ENCODE results near the gene PCDHGA11. TPM values are rescaled to one million over a fixed set of nuclear protein-coding genes. Genes with fewer than 3 reads are reported as not detected.
"Not testable (repeated sequence)": the region's sequence is repeated elsewhere in the genome, so short reads cannot be mapped to it uniquely, and the experiment has no call there.

PCDHGA11 gene
- total and polyA plus RNA-seq, 2 experiments from 2014 or later, result 15.3 to 21.7 TPM

GRCh38 chr5:141430332-141431113 is 9.7 kb downstream of the PCDHGA11 start, which contains the start of gene PCDHGA12:
TSS of gene PCDHGA12 (plus strand) at chr5:141430507. CDS start at chr5:141430760, 253 bp downstream.
- Histone ChIP-seq H2AFZ (peak within 1 kb of the TSS; percentile 59), H3K9ac (peak within 1 kb of the TSS; percentile 61), H3K79me2 (ENCODE audit: insufficient read depth) (peaks cover 42% of the 10 kb centered on the region), H3K4me3 (peak within 1 kb of the TSS; percentile 61), H3K27ac (peak within 1 kb of the TSS; percentile 57), H3K4me1 (ENCODE audit: insufficient read depth) (peaks cover 13% of the 10 kb centered on the region), H3K27me3 (replicated peaks; ENCODE audit: insufficient read depth) (no peaks in the 10 kb centered on the region), H3F3A (ENCODE audit: insufficient read depth) (peaks cover 8% of the 10 kb centered on the region), H3K9me3 (ENCODE audit: low read depth) (no peaks in the 10 kb centered on the region), H3K36me3 (ENCODE audit: low read depth) (no peaks in the 10 kb centered on the region; the same call in 1 of the 2 replicates), H3K4me2 (ENCODE audit: unreplicated experiment) (peak within 1 kb of the TSS; percentile 17), H3K9me2 (ENCODE audit: insufficient read depth) (no peaks in the 10 kb centered on the region), H4K20me1 (ENCODE audit: insufficient read depth) (no peaks in the 10 kb centered on the region)
- TF ChIP-seq EZH2 (IDR thresholded peaks at IDR 0.05; ENCODE audit: insufficient read depth, poor library complexity, severe bottlenecking), result no peak
- no peak for TF ChIP-seq EZH2phosphoT487 (IDR thresholded peaks at IDR 0.05; ENCODE audit: insufficient read depth, low read depth)
- WGBS, 2 experiments (ENCODE audit: low coverage in 1 of 2, low lambda C conversion rate in 2 of 2, missing lambda C conversion rate in 2 of 2), result 25 to 28% methylated on average over 33 of the region's 33 CpGs
- in situ Hi-C loops (cut with MboI), result no loop called here
- peak; percentile 92 for DNase-seq

GRCh38 chr5:141431286-141431685 is 10.4 kb downstream of the PCDHGA11 start:
- H3K9me2 ChIP-seq (ENCODE audit: insufficient read depth), result no peaks in the 10 kb centered on the region
- peak overlapping the region; percentile 59 for H2AFZ ChIP-seq
- no peaks in the 10 kb centered on the region for H3K27me3 ChIP-seq (replicated peaks; ENCODE audit: insufficient read depth)
- WGBS, 2 experiments (ENCODE audit: low coverage in 1 of 2, low lambda C conversion rate in 2 of 2, missing lambda C conversion rate in 2 of 2), result 31 to 33% methylated on average over 37 of the region's 37 CpGs
- peak overlapping the region; percentile 61 for H3K9ac ChIP-seq
- H3K4me1 ChIP-seq (ENCODE audit: insufficient read depth), result peaks cover 14% of the 10 kb centered on the region
- peak; percentile 27 for DNase-seq
- H3K36me3 ChIP-seq (ENCODE audit: low read depth), result no peaks in the 10 kb centered on the region; the same call in 1 of the 2 replicates
- peaks cover 8% of the 10 kb centered on the region for H3F3A ChIP-seq (ENCODE audit: insufficient read depth)
- H3K9me3 ChIP-seq (ENCODE audit: low read depth), result no peaks in the 10 kb centered on the region
- TF ChIP-seq EZH2 (IDR thresholded peaks at IDR 0.05; ENCODE audit: insufficient read depth, poor library complexity, severe bottlenecking) (no peak), EZH2phosphoT487 (IDR thresholded peaks at IDR 0.05; ENCODE audit: insufficient read depth, low read depth) (no peak)
- H3K27ac ChIP-seq, result no peak overlapping the region
- peak overlapping the region; percentile 17 for H3K4me2 ChIP-seq (ENCODE audit: unreplicated experiment)
- no peaks in the 10 kb centered on the region for H4K20me1 ChIP-seq (ENCODE audit: insufficient read depth)
- H3K79me2 ChIP-seq (ENCODE audit: insufficient read depth), result peaks cover 41% of the 10 kb centered on the region
- in situ Hi-C loops (cut with MboI), result no loop called here
- H3K4me3 ChIP-seq, result peak overlapping the region; percentile 61

GRCh38 chr5:141432308-141432707 is 11.5 kb downstream of the PCDHGA11 start:
- peaks cover 13% of the 10 kb centered on the region for H3F3A ChIP-seq (ENCODE audit: insufficient read depth)
- peaks cover 24% of the 10 kb centered on the region for H3K4me1 ChIP-seq (ENCODE audit: insufficient read depth)
- H3K9me2 ChIP-seq (ENCODE audit: insufficient read depth); H3K9me3 ChIP-seq (ENCODE audit: low read depth); H2AFZ ChIP-seq; H3K4me2 ChIP-seq (ENCODE audit: unreplicated experiment); DNase-seq; H3K27me3 ChIP-seq (replicated peaks; ENCODE audit: insufficient read depth); H3K36me3 ChIP-seq (ENCODE audit: low read depth); H3K9ac ChIP-seq; H4K20me1 ChIP-seq (ENCODE audit: insufficient read depth); H3K4me3 ChIP-seq; H3K27ac ChIP-seq; in situ Hi-C loops (cut with MboI): not testable (repeated sequence)
- H3K79me2 ChIP-seq (ENCODE audit: insufficient read depth), result peaks cover 47% of the 10 kb centered on the region
- WGBS, 2 experiments (ENCODE audit: low coverage in 1 of 2, low lambda C conversion rate in 2 of 2, missing lambda C conversion rate in 2 of 2), result 64% methylated on average over 27 to 37 of the region's 38 CpGs

GRCh38 chr5:141432726-141433125 is 11.9 kb downstream of the PCDHGA11 start:
- DNase-seq; H3K9me2 ChIP-seq (ENCODE audit: insufficient read depth); in situ Hi-C loops (cut with MboI); H3K9me3 ChIP-seq (ENCODE audit: low read depth); H3K27me3 ChIP-seq (replicated peaks; ENCODE audit: insufficient read depth); H2AFZ ChIP-seq; H3K4me2 ChIP-seq (ENCODE audit: unreplicated experiment); H4K20me1 ChIP-seq (ENCODE audit: insufficient read depth); H3K36me3 ChIP-seq (ENCODE audit: low read depth); H3K27ac ChIP-seq; H3K9ac ChIP-seq; H3K4me3 ChIP-seq: not testable (repeated sequence)
- peaks cover 28% of the 10 kb centered on the region for H3K4me1 ChIP-seq (ENCODE audit: insufficient read depth)
- H3F3A ChIP-seq (ENCODE audit: insufficient read depth), result peaks cover 17% of the 10 kb centered on the region
- peaks cover 49% of the 10 kb centered on the region for H3K79me2 ChIP-seq (ENCODE audit: insufficient read depth)
- WGBS, 2 experiments (ENCODE audit: low coverage in 1 of 2, low lambda C conversion rate in 2 of 2, missing lambda C conversion rate in 2 of 2), result 40 to 58% methylated on average over 22 to 29 of the region's 29 CpGs

All from GM23248 (cell line).